GM19043 (cell line): Measurements from ENCODE around the gene SIGLEC11.
"Not testable (repeated sequence)": the region's sequence is repeated elsewhere in the genome, so short reads cannot be mapped to it uniquely, and the experiment has no call there.

ENCODE experiments used
- ATAC-seq: cut with Tn5 transposase; IDR thresholded peaks from one replicate; pipeline ENCODE4 v1.9.1; 2021; ENCODE audit warnings: low read depth; ENCODE audit not compliant: unreplicated experiment

Gene SIGLEC11

DNA sequence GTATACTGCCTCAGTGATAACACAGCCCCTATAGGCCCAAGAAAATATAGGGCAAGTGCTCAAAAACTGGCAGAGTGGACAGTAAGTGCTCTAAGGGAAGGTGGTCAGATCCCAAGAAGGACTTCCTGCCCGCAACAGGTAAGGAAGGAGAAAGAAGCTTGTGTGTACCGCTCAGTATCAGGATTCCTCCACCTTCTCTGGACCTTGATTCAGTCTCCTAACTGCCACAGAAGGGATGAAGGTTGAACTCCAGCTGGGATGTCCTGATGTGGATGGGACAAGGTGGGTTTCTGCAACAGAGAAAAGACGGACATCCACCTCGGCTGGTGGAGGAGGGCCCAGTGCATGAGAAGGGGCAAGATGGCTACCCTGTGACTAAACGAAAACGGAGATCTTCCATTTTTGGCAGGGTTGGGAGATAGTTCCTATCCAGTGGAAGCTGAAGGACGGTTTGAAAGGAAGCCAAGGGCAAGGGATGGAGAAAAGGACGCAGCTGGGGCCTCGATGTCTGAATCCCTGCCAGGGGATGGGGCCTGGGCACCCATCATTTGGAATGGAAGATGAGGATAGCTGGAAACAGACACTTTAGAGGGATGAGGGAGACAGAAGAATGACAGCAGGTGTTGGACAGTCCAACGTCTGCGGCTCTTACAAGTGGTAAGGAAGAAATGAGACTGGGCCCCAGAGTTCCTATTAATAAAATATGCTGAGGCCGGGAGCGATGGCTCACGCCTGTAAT, 33.3 kb downstream of the SIGLEC11 start:
- ATAC-seq, result no peak

- no peak for ATAC-seq
These were observed 34.5 kb downstream of the SIGLEC11 start for GRCh38 chr19:49926515-49926914.

DNA sequence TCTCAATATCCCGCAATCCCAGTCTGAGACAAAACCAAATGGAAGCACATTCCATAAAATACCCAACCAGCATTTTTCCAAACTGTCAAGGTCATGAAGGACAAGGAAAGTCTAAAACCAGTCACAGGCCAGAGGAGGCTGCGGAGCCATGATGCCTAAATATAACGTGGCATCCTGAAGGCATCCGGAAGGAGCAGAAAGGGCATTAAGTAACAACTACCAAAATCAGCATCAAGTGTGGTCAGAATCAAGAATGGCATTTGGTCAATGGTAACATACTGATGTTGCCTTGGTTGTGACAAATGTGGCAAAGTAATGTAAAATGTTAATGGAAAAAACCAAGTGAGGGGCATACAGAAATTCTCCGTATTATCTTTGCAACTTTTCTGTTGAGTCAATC, 35.5 kb downstream of the SIGLEC11 start:
- no peak for ATAC-seq

DNA sequence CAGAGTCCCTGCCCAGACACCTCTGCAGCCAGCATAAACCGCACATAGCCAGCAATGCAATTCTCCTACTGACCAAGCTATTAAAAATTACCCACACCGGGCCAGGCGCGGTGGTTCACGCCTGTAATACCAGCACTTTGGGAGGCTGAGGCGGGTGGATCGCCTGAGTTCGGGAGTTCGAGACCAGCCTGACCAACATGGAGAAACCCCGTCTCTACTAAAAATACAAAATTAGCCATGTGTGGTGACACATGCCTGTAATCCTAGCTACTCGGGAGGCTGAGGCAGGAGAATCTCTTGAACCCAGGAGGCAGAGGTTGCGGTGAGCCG, 36.1 kb downstream of the SIGLEC11 start:
- not testable (repeated sequence) for ATAC-seq

GRCh38 chr19:49924004-49924880, 36.7 kb downstream of the SIGLEC11 start:
- ATAC-seq, result no peak

- no peak for ATAC-seq
These were observed 37.6 kb downstream of the SIGLEC11 start for GRCh38 chr19:49923055-49924003.

GRCh38 chr19:49921871-49922795, 38.8 kb downstream of the SIGLEC11 start:
- ATAC-seq, result no peak

DNA sequence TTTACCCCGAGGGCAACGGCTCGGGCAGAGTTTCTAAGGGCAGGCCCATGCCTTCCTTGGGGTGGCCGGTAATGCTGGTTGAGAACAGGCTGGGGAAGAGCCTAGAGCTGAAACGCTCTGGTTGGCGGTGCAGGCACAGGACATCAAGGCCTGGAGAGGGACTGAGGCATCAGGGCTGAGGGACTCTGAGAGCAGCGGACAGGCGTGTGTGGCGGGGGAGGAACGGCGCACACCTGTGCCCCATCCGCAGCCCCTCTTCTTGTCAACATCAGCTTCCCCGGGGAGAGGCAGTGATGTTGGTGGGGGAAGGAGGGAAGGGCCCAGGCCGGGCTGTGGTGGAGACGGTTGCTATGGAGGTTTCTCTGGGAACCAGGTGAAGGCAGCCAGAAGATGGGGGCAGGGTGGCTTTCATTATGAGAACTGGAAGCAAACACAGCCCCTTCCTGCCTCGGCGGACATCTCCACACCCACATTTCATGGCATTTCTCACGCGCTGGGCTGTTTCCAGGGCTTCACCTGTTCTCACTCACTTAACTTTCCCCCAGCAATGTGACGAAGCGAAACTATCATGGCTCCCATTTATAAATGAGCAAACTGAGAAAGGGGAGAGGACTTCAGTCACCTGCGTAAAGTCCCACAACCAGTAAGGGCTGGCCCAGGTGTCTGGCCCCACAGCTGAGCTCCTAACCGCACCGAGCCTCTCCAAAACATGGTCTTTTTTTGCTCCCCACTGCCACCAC, 40.2 kb downstream of the SIGLEC11 start:
- no peak for ATAC-seq

- ATAC-seq, result no peak
These were observed 42.9 kb downstream of the SIGLEC11 start for GRCh38 chr19:49918089-49918488.

DNA sequence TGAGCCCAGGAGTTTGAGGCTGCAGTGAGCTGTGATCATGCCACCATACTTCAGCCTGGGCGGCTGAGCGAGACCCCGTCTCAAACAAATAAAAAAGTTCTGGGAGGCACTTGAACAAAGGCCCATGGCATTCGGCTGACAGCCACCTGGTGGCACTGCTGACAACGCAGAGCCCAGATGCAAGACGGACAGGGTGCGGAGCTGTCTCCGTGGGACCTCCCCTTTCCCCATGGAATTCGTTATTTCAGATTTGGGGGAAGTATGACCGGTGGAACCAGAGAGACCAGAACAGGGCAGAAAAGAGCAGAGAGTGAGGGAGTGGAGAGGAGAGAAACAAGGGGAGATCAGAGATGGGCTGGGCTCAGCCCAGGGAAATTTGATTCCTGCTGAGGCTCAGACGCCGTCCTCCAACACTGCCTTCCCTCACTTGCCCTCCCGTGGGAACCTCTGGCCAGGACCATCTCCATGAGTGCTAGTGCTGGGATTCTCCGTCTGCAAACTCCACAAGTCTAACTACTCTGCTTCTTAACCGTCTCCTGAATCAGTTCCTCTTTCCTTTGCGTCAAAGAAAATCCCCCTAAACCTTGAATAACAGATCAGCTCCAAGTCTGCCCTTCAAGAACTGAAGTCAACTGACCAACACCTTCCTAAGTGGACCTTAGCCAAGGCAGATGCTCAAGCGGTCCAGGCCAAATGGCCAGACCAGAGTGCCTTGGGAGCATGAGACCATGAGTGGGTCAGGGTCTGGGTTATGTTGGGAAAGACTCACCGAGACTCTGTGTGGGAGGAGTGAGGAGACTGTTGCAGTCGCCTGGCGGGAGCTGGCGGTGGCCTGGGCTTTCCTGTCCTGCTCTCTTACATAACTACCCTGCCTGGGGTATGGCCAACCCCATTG, 43.9 kb downstream of the SIGLEC11 start:
- ATAC-seq, result no peak

- ATAC-seq, result no peak
These were observed 45.7 kb downstream of the SIGLEC11 start for GRCh38 chr19:49915271-49915670.

GRCh38 chr19:49913720-49914119, 47.3 kb downstream of the SIGLEC11 start:
- ATAC-seq, result no peak

DNA sequence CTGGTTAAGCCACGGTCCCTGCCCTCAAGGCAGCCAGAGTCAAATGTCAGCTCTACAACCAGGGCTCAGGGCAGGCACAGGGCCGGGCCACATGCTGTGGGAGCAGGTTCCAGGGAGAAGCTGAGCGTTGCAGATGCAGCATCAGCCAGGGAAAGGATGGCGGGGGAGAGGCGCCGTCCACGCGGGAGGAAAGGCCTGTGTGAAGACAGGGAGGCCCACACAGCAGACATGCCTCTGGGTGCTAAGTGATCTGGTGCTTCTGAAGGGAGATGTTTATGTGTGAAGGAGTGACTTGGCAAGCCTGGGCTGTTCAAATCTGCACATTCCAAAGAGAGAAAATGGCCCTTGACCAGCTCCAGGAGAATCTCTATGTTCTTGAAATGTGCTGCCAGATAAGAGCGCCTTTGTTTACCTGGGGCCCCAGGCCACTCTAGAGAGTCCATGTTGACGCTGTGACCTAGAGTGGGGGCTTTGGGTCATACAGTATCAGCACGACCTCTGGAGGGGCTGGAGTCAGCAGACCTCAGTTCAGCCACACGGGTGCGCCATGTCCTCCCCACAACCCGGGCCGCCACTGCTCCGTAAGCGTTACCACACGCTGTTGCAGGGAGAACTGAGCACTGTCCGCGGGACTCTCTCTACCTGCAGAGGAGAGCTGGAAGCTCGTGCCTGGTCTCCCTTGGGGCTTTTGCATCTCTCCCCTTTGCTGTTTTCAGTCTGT, 47.8 kb downstream of the SIGLEC11 start:
- no peak for ATAC-seq

- no peak for ATAC-seq
These were observed 49.4 kb downstream of the SIGLEC11 start for GRCh38 chr19:49911381-49912145.

GRCh38 chr19:49910179-49910578, 50.8 kb downstream of the SIGLEC11 start:
- no peak for ATAC-seq

- ATAC-seq, result no peak
These were observed 52.2 kb downstream of the SIGLEC11 start for GRCh38 chr19:49908480-49909420.
